Aorta (tissue), 5 donors: Measurements from ENCODE around the gene PALS2. TPM values are rescaled to one million over a fixed set of nuclear protein-coding genes. Genes with fewer than 3 reads are reported as not detected.

ENCODE experiments used
- ATAC-seq: fragments of 200-7000 bp; cut with Tn5 transposase; one replicate; pipeline ENCODE4 v1.9.1; 2022; ENCODE audit warnings: moderate library complexity; ENCODE audit not compliant: low FRiP score
- DNase-seq, 2 donors: peaks; one replicate each; pipeline ENCODE4 v3.0.0-alpha.2; 2020
- H3K27ac ChIP-seq, 2 donors: one replicate each; pipeline ENCODE4 v1.5.1; 2013; ENCODE audit warnings: low read length in 2 of 2, mild to moderate bottlenecking in 2 of 2, moderate library complexity in 2 of 2, control low read depth in 1 of 2, inconsistent platforms in 1 of 2, low read depth in 1 of 2
- H3K27me3 ChIP-seq, 2 donors: one replicate each; pipeline ENCODE4 v1.6.1; 2013; ENCODE audit warnings: control low read depth in 1 of 2, low read length in 1 of 2, mild to moderate bottlenecking in 1 of 2, moderate library complexity in 1 of 2; ENCODE audit not compliant: insufficient read depth in 2 of 2, control insufficient read depth in 1 of 2
- H3K36me3 ChIP-seq, 2 donors: one replicate each; pipeline ENCODE4 v1.6.1; 2013; ENCODE audit warnings: control low read depth in 1 of 2, low read length in 1 of 2, mild to moderate bottlenecking in 1 of 2; ENCODE audit not compliant: insufficient read depth in 2 of 2, control insufficient read depth in 1 of 2
- H3K4me1 ChIP-seq, 2 donors: one replicate each; pipeline ENCODE4 v1.6.1; 2013; ENCODE audit warnings: low read length in 2 of 2, control low read depth in 1 of 2, mild to moderate bottlenecking in 1 of 2, moderate library complexity in 1 of 2; ENCODE audit not compliant: insufficient read depth in 2 of 2, control insufficient read depth in 1 of 2
- H3K4me3 ChIP-seq, 2 donors: one replicate each; pipeline ENCODE4 v1.5.1; 2013; ENCODE audit warnings: low read length in 2 of 2, control low read depth in 1 of 2, mild to moderate bottlenecking in 1 of 2
- H3K9me3 ChIP-seq: one replicate; pipeline ENCODE4 v1.6.1; 2013; ENCODE audit warnings: mild to moderate bottlenecking, low read length; ENCODE audit not compliant: control insufficient read depth
- WGBS, 2 donors: extraction: QIAGEN DNeasy Blood & Tissue Kit; methylation state at CpG; one replicate each; pipeline ENCODE4 v1.1.7; 2013; 5-methylcytosine and 5-hydroxymethylcytosine counted together
- intact Hi-C, 2 donors: fragments of 100-400 bp; cut with DNase I; formaldehyde crosslinking; loops; one replicate each; pipeline versions ENCODE4 v1.14.2 to v1.15.0; 2022
- polyA plus RNA-seq, 2 donors: library from polyadenylated mRNA; stranded (reverse); fragments of 200-250 nt; gene quantifications; one replicate each; pipeline ENCODE4 v1.2.3, GENCODE V29; 2013
- total RNA-seq, 2 donors: library from RNA; stranded (reverse); fragmentation: NEBNext Ultra II Directional; extraction: Animal tissue kit (Norgen Biotek cat#: 25700); gene quantifications; one replicate each; pipeline ENCODE4 v1.2.1, GENCODE V29; 2021
- donor health status: healthy with polysubstance abuse.
- donor health status: Bipolar disorder and iron deficiency.
- donor health status: DM: no; HTN: no; CAD: no.
- donor health status: DM: no; HTN: no; CAD: no.
- donor health status: DM: yes; HTN: yes; CAD: no.

The PALS2 gene
- total and polyA plus RNA-seq, 4 donors, result 1.8 to 57.3 (median 23.9) TPM

DNA sequence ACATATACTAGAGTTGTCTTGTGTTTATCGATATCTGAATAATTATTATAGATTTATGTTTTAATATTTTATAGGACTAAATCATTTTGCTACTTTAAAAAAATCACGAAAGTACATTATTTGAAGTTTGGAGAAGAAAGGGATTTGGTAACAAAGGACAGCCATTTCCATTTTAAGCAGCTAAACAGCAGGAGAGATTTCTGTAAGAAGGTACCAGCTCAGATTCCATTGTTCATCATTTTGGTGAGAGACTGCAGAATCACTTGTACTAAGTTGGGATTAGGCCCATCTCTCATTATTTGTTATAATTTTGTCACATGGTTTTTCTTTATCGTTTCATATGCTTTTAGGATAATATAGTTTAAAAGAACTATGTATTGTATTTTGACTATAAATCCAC lies 46.7 kb downstream of the PALS2 start:
- 92 to 94% methylated on average over 3 of the region's 3 CpGs for WGBS, 2 donors
- Histone ChIP-seq H3K27me3 (no peaks in the 10 kb centered on the region), H3K9me3 (peaks cover 2% of the 10 kb centered on the region), H3K4me3 (no peak overlapping the region), H3K36me3 (no peaks in the 10 kb centered on the region), H3K27ac (no peak overlapping the region), H3K4me1 (no peaks in the 10 kb centered on the region)
- intact Hi-C loops, result loop anchor here in 1 of 2 donors (10.0 kb wide), 1 partner anchor 805 kb away; no protein-coding TSS in a partner anchor
- ATAC-seq, result no peak
- no peak for DNase-seq

DNA sequence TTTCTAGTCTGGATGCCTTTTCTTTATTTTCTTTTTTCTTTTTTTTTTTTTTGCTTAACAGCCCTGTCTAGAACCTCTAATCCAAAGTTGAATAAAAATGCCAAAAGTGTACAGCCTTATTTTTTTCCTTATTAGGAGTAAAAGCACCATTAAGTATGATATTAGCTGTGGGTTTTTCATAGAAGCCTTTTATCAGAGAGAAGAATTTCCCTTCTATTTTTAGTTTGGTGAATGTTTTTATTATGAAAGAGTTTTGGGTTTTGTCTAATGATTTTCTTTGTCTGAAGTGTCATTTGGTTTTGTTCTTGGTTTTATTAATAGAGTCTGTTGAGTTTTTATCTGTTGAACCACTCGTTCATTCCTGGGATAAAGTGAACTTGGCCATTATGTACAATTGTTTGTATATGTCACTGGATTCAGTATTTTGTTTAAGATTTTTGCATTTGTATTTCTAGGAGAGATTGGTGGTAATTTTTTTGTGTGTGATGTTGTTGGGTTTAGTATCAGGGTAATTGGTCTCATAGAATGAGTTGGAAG lies 49.5 kb downstream of the PALS2 start:
- H3K4me1 ChIP-seq, result no peaks in the 10 kb centered on the region
- H3K27ac ChIP-seq, result no peak overlapping the region
- DNase-seq (no peak), ATAC-seq (no peak)
- no peak overlapping the region for H3K4me3 ChIP-seq
- WGBS, 2 donors, result 3 to 7% methylated on average over 1 of the region's 1 CpG
- intact Hi-C loops, result loop anchor here in 1 of 2 donors (10.0 kb wide), 1 partner anchor 808 kb away; no protein-coding TSS in a partner anchor
- H3K27me3 ChIP-seq, result no peaks in the 10 kb centered on the region
- H3K36me3 ChIP-seq, result no peaks in the 10 kb centered on the region
- H3K9me3 ChIP-seq, result peaks cover 2% of the 10 kb centered on the region

Other genes with a start within 250 kb of the PALS2 start
- gene GSDME, start 184.0 kb downstream of the PALS2 start, total RNA-seq, result 10 to 100 TPM; 16.3 to 18.6 TPM
- 10 to 100 TPM; 15.1 to 20.3 TPM for gene GSDME, start 184.0 kb downstream of the PALS2 start, polyA plus RNA-seq